CD4-positive, alpha-beta T cell (primary cell): Measurements from ENCODE around the gene RPTOR. TPM values are rescaled to one million over a fixed set of nuclear protein-coding genes. Genes with fewer than 3 reads are reported as not detected.

ENCODE experiments used
- ATAC-seq: fragments of 200-7000 bp; cut with Tn5 transposase; one replicate; pipeline ENCODE4 v1.10.0; 2022; ENCODE audit warnings: mild to moderate bottlenecking; ENCODE audit not compliant: poor library complexity
- CTCF ChIA-PET: fragments of 350-600 bp; sonication (Branson Sonifier 250); formaldehyde crosslinking; loops from one replicate; lab custom pipeline; 2021; ENCODE audit warnings: antibody characterized with exemption, inconsistent platforms; lab: Charles Lee
- POLR2A ChIA-PET: fragments of 350-600 bp; sonication (Branson Sonifier 250); formaldehyde crosslinking; loops from one replicate; lab custom pipeline; 2021; ENCODE audit warnings: antibody characterized with exemption, inconsistent platforms; lab: Charles Lee
- DNase-seq, 14 experiments: peaks; one replicate each; pipeline ENCODE4 v3.0.0-alpha.2; 2013 to 2020; ENCODE audit warnings: mixed read lengths in 2 of 14
- H3K27ac ChIP-seq, 2 donors: one replicate each; pipeline versions ENCODE4 v1.5.1 to v1.7.0; 2013; ENCODE audit warnings: low read length in 2 of 2, low read depth in 1 of 2, mild to moderate bottlenecking in 1 of 2
- H3K27me3 ChIP-seq, 2 experiments: 1 replicate in 1 of 2; 2 replicates in 1 of 2; pipeline versions ENCODE4 v1.6.1 to v1.7.0; 2013; ENCODE audit warnings: low read length in 2 of 2, control low read depth in 1 of 2, mild to moderate bottlenecking in 1 of 2, moderate library complexity in 1 of 2; ENCODE audit not compliant: insufficient read depth in 2 of 2, control insufficient read depth in 1 of 2
- H3K36me3 ChIP-seq: one replicate; pipeline ENCODE4 v1.6.1; 2013; ENCODE audit warnings: low read length, control low read depth; ENCODE audit not compliant: insufficient read depth
- H3K4me1 ChIP-seq: one replicate; pipeline ENCODE4 v1.6.1; 2013; ENCODE audit warnings: low read length, control low read depth; ENCODE audit not compliant: insufficient read depth
- H3K4me3 ChIP-seq: one replicate; pipeline ENCODE4 v1.5.1; 2013; ENCODE audit warnings: mild to moderate bottlenecking, low read length, moderate library complexity
- H3K9me3 ChIP-seq, 2 experiments: 1 replicate in 1 of 2; 2 replicates in 1 of 2; pipeline versions ENCODE4 v1.6.1 to v1.7.0; 2013; ENCODE audit warnings: low read length in 2 of 2, mild to moderate bottlenecking in 2 of 2, control low read depth in 1 of 2, moderate library complexity in 1 of 2; ENCODE audit not compliant: control insufficient read depth in 1 of 2, insufficient read depth in 1 of 2
- H3K27ac Mint-ChIP-seq: one replicate; pipeline ENCODE4 v1.8.0; 2020; ENCODE audit warnings: mixed read lengths
- H3K27me3 Mint-ChIP-seq: one replicate; pipeline ENCODE4 v1.8.0; 2021; ENCODE audit warnings: mixed read lengths
- H3K36me3 Mint-ChIP-seq: one replicate; pipeline ENCODE4 v1.8.0; 2021; ENCODE audit warnings: low read depth, mixed read lengths
- H3K4me1 Mint-ChIP-seq: one replicate; pipeline ENCODE4 v1.8.0; 2021; ENCODE audit warnings: low read depth, mixed read lengths
- H3K4me3 Mint-ChIP-seq: one replicate; pipeline ENCODE4 v1.8.0; 2020; ENCODE audit warnings: mild to moderate bottlenecking, mixed read lengths
- H3K9me3 Mint-ChIP-seq: one replicate; pipeline ENCODE4 v1.8.0; 2020; ENCODE audit warnings: mixed read lengths
- intact Hi-C, 2 experiments: fragments of 100-400 bp; cut with DNase I in 1 of 2; cut with micrococcal nuclease in 1 of 2; formaldehyde crosslinking; loops; one replicate each; pipeline versions ENCODE4 v1.15.1 to v1.9.0; 2023 to 2025; cut with DNase I, micrococcal nuclease
- total RNA-seq, 174 experiments: library from RNA in 2 of 174; stranded (reverse) in 2 of 174; gene quantifications; one replicate each; pipeline ENCODE4 v1.2.3 and lab custom pipeline; 2021 to 2026
- TF ChIP-seq, protein P1 (sequence below): fragments of 200-600 bp; IDR thresholded peaks from one replicate; pipeline ENCODE4 v1.8.0; 2022; ENCODE audit warnings: antibody characterized with exemption, mild to moderate bottlenecking

Gene RPTOR
- total RNA-seq, 2 experiments from 2014 or later, result 45.0 to 47.1 TPM

DNA sequence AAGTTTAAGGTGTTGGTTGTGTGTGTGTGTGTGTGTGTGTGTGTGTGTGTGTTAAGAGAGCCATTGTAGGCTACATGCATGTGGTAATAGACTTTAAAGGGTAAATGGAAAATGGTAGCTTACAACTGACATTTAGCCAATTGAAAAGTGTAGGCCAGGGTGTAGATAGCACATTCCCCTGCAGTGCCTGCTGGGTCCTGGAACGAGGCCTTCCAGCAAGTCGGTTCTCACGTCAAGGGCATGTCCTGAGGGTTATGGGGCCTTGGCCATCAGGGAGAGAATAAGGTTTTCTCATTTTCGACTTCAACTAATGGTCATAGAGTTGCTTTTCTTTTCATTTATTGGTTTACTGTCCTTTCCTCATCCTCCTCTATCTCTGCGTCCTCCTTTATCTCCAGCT is 65.1 kb downstream of the RPTOR start:
- Histone ChIP-seq H3K36me3 (no peaks in the 10 kb centered on the region), H3K4me3 (no peak overlapping the region), H3K4me1 (peaks cover 44% of the 10 kb centered on the region), H3K27me3 (no peaks in the 10 kb centered on the region), H3K27ac (no peak overlapping the region), H3K9me3 (no peaks in the 10 kb centered on the region)
- ATAC-seq (no peak), DNase-seq (no peak)
- peaks cover 70% of the 10 kb centered on the region for H3K4me1 Mint-ChIP-seq
- no peaks in the 10 kb centered on the region for H3K9me3 Mint-ChIP-seq
- no peaks in the 10 kb centered on the region for H3K27me3 Mint-ChIP-seq
- TF ChIP-seq, protein P1, sequence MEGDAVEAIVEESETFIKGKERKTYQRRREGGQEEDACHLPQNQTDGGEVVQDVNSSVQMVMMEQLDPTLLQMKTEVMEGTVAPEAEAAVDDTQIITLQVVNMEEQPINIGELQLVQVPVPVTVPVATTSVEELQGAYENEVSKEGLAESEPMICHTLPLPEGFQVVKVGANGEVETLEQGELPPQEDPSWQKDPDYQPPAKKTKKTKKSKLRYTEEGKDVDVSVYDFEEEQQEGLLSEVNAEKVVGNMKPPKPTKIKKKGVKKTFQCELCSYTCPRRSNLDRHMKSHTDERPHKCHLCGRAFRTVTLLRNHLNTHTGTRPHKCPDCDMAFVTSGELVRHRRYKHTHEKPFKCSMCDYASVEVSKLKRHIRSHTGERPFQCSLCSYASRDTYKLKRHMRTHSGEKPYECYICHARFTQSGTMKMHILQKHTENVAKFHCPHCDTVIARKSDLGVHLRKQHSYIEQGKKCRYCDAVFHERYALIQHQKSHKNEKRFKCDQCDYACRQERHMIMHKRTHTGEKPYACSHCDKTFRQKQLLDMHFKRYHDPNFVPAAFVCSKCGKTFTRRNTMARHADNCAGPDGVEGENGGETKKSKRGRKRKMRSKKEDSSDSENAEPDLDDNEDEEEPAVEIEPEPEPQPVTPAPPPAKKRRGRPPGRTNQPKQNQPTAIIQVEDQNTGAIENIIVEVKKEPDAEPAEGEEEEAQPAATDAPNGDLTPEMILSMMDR, result no peak
- ChIA-PET CTCF (no interaction called here), POLR2A (interaction anchor here (0.7 kb wide), 1 partner anchor 238 kb away, joined by 3 read pairs; no protein-coding TSS in a partner anchor)
- H3K36me3 Mint-ChIP-seq, result no peaks in the 10 kb centered on the region
- H3K4me3 Mint-ChIP-seq, result no peak overlapping the region
- intact Hi-C loops, result loop anchor here (10.0 kb wide), 2 partner anchors 55 to 95 kb away; no protein-coding TSS in a partner anchor
- peak overlapping the region; percentile 6 for H3K27ac Mint-ChIP-seq

DNA sequence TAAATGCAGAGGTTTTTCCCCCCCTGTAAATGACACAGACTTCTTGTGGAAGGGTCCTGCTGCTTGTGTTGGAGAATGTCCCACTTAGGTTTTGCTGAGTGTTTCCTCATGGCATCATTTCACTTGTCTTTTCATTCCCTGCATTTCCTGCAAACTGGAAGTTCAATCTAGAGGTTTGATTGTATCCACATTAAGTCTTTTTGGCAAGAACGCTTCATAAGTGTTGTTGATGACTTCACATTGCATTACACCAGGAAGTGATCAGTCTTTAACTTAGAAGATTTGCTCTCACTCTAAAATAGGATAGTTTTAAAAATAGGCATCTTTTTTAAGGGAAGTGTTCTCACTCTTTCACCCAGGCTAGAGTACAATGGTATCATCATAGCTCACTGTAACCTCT is 67.2 kb downstream of the RPTOR start:
- Mint-ChIP-seq H3K36me3 (no peaks in the 10 kb centered on the region), H3K4me3 (no peak overlapping the region), H3K27me3 (no peaks in the 10 kb centered on the region), H3K4me1 (peaks cover 66% of the 10 kb centered on the region), H3K9me3 (no peaks in the 10 kb centered on the region), H3K27ac (peak overlapping the region; percentile 86)
- Histone ChIP-seq H3K27ac (no peak overlapping the region), H3K36me3 (no peaks in the 10 kb centered on the region), H3K27me3 (no peaks in the 10 kb centered on the region), H3K4me3 (no peak overlapping the region), H3K4me1 (peaks cover 44% of the 10 kb centered on the region), H3K9me3 (no peaks in the 10 kb centered on the region)
- ChIA-PET CTCF (no interaction called here), POLR2A (interaction anchor here (0.8 kb wide), 1 partner anchor 91 kb away, joined by 3 read pairs; no protein-coding TSS in a partner anchor)
- intact Hi-C loops, result loop anchor here (10.0 kb wide), 2 partner anchors 53 to 93 kb away; no protein-coding TSS in a partner anchor
- TF ChIP-seq, protein P1, result no peak
- ATAC-seq, result no peak
- no peak for DNase-seq

DNA sequence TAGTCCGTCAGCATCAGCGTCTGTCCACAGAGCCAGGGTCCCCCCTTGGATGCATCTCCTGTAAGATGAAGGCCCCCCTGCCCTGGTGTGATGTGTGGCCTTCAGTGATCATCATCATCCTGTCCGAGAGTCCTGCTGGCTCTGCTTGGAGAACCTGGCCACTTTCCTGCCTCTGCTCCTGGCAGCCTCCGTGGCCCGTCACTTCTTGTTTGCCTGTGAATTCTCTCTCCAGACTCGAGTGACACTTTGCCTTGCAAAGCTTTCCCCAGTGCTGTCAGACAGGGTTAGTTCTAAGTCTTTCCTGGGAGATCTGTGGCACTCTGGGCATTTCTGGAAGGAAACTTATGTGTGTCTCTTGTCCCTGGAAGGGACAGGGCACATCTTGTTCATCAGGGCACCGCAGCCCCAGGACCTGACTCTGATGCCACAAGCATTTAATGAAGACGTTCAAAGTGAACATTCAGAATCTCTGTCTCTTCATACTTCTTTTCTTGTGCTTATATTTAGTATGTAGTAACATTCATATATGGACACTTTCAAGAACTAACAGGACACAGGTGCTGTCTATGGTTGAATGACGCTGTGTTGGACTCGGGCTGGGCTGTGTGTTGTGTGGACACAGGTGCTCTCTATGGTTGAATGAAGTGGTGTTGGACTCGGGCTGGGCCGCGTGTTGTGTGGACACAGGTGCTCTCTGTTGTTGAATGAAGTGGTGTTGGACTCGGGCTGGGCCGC is 68.5 kb downstream of the RPTOR start:
- Mint-ChIP-seq H3K4me1 (peaks cover 66% of the 10 kb centered on the region), H3K27ac (peak overlapping the region; percentile 86), H3K9me3 (no peaks in the 10 kb centered on the region), H3K4me3 (no peak overlapping the region), H3K27me3 (no peaks in the 10 kb centered on the region), H3K36me3 (no peaks in the 10 kb centered on the region)
- Histone ChIP-seq H3K36me3 (no peaks in the 10 kb centered on the region), H3K4me1 (peaks cover 44% of the 10 kb centered on the region), H3K27ac (no peak overlapping the region), H3K27me3 (no peaks in the 10 kb centered on the region), H3K9me3 (no peaks in the 10 kb centered on the region), H3K4me3 (no peak overlapping the region)
- intact Hi-C loops, result loop anchor here (10.0 kb wide), 2 partner anchors 52 to 92 kb away; no protein-coding TSS in a partner anchor
- ChIA-PET CTCF (no interaction called here), POLR2A (interaction anchor here (0.8 kb wide), 1 partner anchor 16 kb away, joined by 3 read pairs; no protein-coding TSS in a partner anchor)
- TF ChIP-seq, protein P1, result no peak
- ATAC-seq, result no peak
- DNase-seq, result no peak
